HCT116 (cell line): Measurements from ENCODE around the gene CARMIL1. TPM values are rescaled to one million over a fixed set of nuclear protein-coding genes. Genes with fewer than 3 reads are reported as not detected.

Source experiments
- ATAC-seq: fragments of 200-7000 bp; cut with Tn5 transposase; 2 replicates; pipeline ENCODE4 v1.9.1; 2020; ENCODE audit warnings: mild to moderate bottlenecking, moderate library complexity
- BruUV-seq: library from RNA; stranded (reverse); fragments of 400-500 nt; replicated peaks from 2 replicates; lab custom pipeline; 2021; lab: Mats Ljungman, UMichigan
- CTCF ChIA-PET: fragments of 300-600 bp; sonication (Branson Sonifier 250); formaldehyde crosslinking; loops from one replicate; lab custom pipeline; 2021; ENCODE audit warnings: antibody characterized with exemption; lab: Charles Lee
- POLR2A ChIA-PET: fragments of 300-600, 350-600 bp; sonication (Branson Sonifier 250); formaldehyde crosslinking; loops from one replicate; lab custom pipeline; 2021; ENCODE audit warnings: antibody characterized with exemption; lab: Charles Lee
- RAD21 ChIA-PET, 2 experiments: fragments of 300-600 bp; sonication (Branson Sonifier 250); formaldehyde crosslinking; loops; one replicate each; lab custom pipeline; 2023; ENCODE audit warnings: low total read pairs in 2 of 2; ENCODE audit not compliant: uncharacterized antibody in 2 of 2, unreplicated experiment in 2 of 2, low non-redundant PET in 1 of 2; lab: Charles Lee
- DNase-seq: peaks from one replicate; pipeline ENCODE4 v3.0.0-alpha.2; 2010; ENCODE audit warnings: low read depth, low spot score
- H2AFZ ChIP-seq: fragments of 200-600 bp; shearing (Covaris generic), sonication (generic); 2 replicates; pipeline ENCODE4 v1.6.1; 2017; ENCODE audit warnings: low read depth, mixed run types, mixed read lengths, antibody characterized with exemption, low read length; ENCODE audit not compliant: poor library complexity, severe bottlenecking
- H3K27ac ChIP-seq: 2 replicates; pipeline ENCODE4 v1.5.1; 2012; ENCODE audit warnings: low read depth, low read length
- H3K27me3 ChIP-seq: fragments of 200-600 bp; sonication (generic); 2 replicates; pipeline ENCODE4 v1.6.1; 2016; ENCODE audit warnings: mixed run types, low read length, mixed read lengths; ENCODE audit not compliant: insufficient read depth
- H3K36me3 ChIP-seq, 2 experiments: fragments of 200-500 bp in 1 of 2; fragments of 200-600 bp in 1 of 2; sonication (Bioruptor generic) in 1 of 2; sonication (generic) in 1 of 2; 2 replicates each; pipeline versions ENCODE4 v1.5.1 to v1.6.1; 2014 to 2016; ENCODE audit warnings: low read length in 2 of 2, inconsistent platforms in 1 of 2, mixed read lengths in 1 of 2, mixed run types in 1 of 2; ENCODE audit not compliant: insufficient read depth in 2 of 2, control insufficient read depth in 1 of 2
- H3K4me1 ChIP-seq, 2 experiments: fragments of 200-600 bp in 1 of 2; sonication (generic) in 1 of 2; 2 replicates each; pipeline versions ENCODE4 v1.5.1 to v1.6.1; 2012 to 2017; ENCODE audit warnings: low read length in 2 of 2, inconsistent platforms in 1 of 2, mild to moderate bottlenecking in 1 of 2, mixed read lengths in 1 of 2, mixed run types in 1 of 2, moderate library complexity in 1 of 2; ENCODE audit not compliant: insufficient read depth in 2 of 2, control insufficient read depth in 1 of 2
- H3K4me2 ChIP-seq: fragments of 200-600 bp; sonication (generic); 2 replicates; pipeline ENCODE4 v1.6.1; 2017; ENCODE audit warnings: mixed run types, low read length, mixed read lengths
- H3K4me3 ChIP-seq, 2 experiments: fragments of 200-600 bp in 1 of 2; sonication (generic) in 1 of 2; replicated peaks in 1 of 2; 2 replicates each; pipeline ENCODE4 v1.5.1; 2011 to 2016; ENCODE audit warnings: low read length in 2 of 2, control low read depth in 1 of 2, low read depth in 1 of 2, mild to moderate bottlenecking in 1 of 2, mixed read lengths in 1 of 2, mixed run types in 1 of 2
- H3K79me2 ChIP-seq: fragments of 200-600 bp; sonication (generic); 2 replicates; pipeline ENCODE4 v1.6.1; 2017; ENCODE audit warnings: mild to moderate bottlenecking, mixed run types, low read length, moderate library complexity, mixed read lengths; ENCODE audit not compliant: insufficient read depth
- H3K9ac ChIP-seq: fragments of 200-600 bp; sonication (generic); 2 replicates; pipeline ENCODE4 v1.6.1; 2016; ENCODE audit warnings: low read length, mixed read lengths
- H3K9me2 ChIP-seq: fragments of 200-600 bp; sonication (generic), shearing (Covaris generic); 2 replicates; pipeline ENCODE4 v1.6.1; 2017; ENCODE audit warnings: mixed run types, mild to moderate bottlenecking, moderate library complexity; ENCODE audit not compliant: insufficient read depth
- H3K9me3 ChIP-seq, 2 experiments: fragments of 200-500 bp in 1 of 2; fragments of 200-600 bp in 1 of 2; sonication (Bioruptor generic) in 1 of 2; sonication (generic) in 1 of 2; 2 replicates each; pipeline ENCODE4 v1.6.1; 2014 to 2017; ENCODE audit warnings: low read length in 2 of 2, mixed read lengths in 2 of 2, inconsistent platforms in 1 of 2, low read depth in 1 of 2, mild to moderate bottlenecking in 1 of 2, mixed run types in 1 of 2, moderate library complexity in 1 of 2; ENCODE audit not compliant: control insufficient read depth in 1 of 2, insufficient read depth in 1 of 2
- H4K20me1 ChIP-seq: fragments of 200-600 bp; sonication (generic), shearing (Covaris generic); 2 replicates; pipeline ENCODE4 v1.6.1; 2017; ENCODE audit warnings: mixed run types, mild to moderate bottlenecking, moderate library complexity; ENCODE audit not compliant: insufficient read depth
- ATF3 ChIP-seq: IDR thresholded peaks from 2 replicates; pipeline ENCODE4 v1.6.1; 2012
- CBX3 ChIP-seq: IDR thresholded peaks from 2 replicates; pipeline ENCODE4 v1.6.1; 2012; ENCODE audit warnings: low read depth
- CEBPB ChIP-seq: IDR thresholded peaks from 2 replicates; pipeline ENCODE4 v1.6.1; 2012; ENCODE audit warnings: low read depth
- CTCF ChIP-seq, 3 experiments: fragments of 200-600 bp in 1 of 3; sonication (generic) in 1 of 3; IDR thresholded peaks in 2 of 3; conservative IDR thresholded peaks in 1 of 3; 2 replicates each; pipeline ENCODE4 v1.5.1; 2012 to 2017; ENCODE audit warnings: low read depth in 2 of 3, low read length in 2 of 3, antibody characterized with exemption in 1 of 3, borderline replicate concordance in 1 of 3, control low read depth in 1 of 3, mild to moderate bottlenecking in 1 of 3, mixed read lengths in 1 of 3, mixed run types in 1 of 3, moderate library complexity in 1 of 3; ENCODE audit not compliant: insufficient read depth in 1 of 3
- EGR1 ChIP-seq: IDR thresholded peaks from 2 replicates; pipeline ENCODE4 v1.6.1; 2012; ENCODE audit warnings: low read depth
- EZH2 ChIP-seq: fragments of 200-600 bp; sonication (generic); IDR thresholded peaks from 2 replicates; pipeline ENCODE4 v1.6.1; 2017; ENCODE audit warnings: antibody characterized with exemption, mixed run types
- FOSL1 ChIP-seq: IDR thresholded peaks from 2 replicates; pipeline ENCODE4 v1.6.1; 2012; ENCODE audit warnings: low read depth
- JUND ChIP-seq: IDR thresholded peaks from 2 replicates; pipeline ENCODE4 v1.6.1; 2012
- MAX ChIP-seq: IDR thresholded peaks from 2 replicates; pipeline ENCODE4 v1.6.1; 2012
- TCF7L2 ChIP-seq: IDR thresholded peaks from 2 replicates; pipeline ENCODE4 v1.7.0; 2011; ENCODE audit warnings: borderline replicate concordance, inconsistent platforms; ENCODE audit not compliant: insufficient read depth, insufficient read length; ENCODE audit errors: extremely low read depth
- YY1 ChIP-seq: IDR thresholded peaks from 2 replicates; pipeline ENCODE4 v1.6.1; 2011; ENCODE audit warnings: low read length, low read depth, moderate library complexity, mild to moderate bottlenecking; ENCODE audit not compliant: insufficient replicate concordance; ENCODE audit errors: extremely low read depth
- ZBTB33 ChIP-seq: IDR thresholded peaks from 2 replicates; pipeline ENCODE4 v1.6.1; 2011; ENCODE audit warnings: mild to moderate bottlenecking, low read length, moderate library complexity; ENCODE audit not compliant: insufficient replicate concordance; ENCODE audit errors: extremely low read depth
- ZNF274 ChIP-seq: fragments of 200-500 bp; sonication (Bioruptor generic); IDR thresholded peaks from 2 replicates; pipeline ENCODE4 v1.6.1; 2014; ENCODE audit warnings: mild to moderate bottlenecking, low read depth, low read length, inconsistent platforms
- intact Hi-C: fragments of 100-400 bp; cut with micrococcal nuclease; formaldehyde crosslinking; loops from 2 replicates; pipeline ENCODE4 v1.10.0; 2022
- total RNA-seq: library from RNA; stranded (reverse); gene quantifications from one replicate; pipeline ENCODE4 v1.2.1, GENCODE V29; 2021; ENCODE audit not compliant: unreplicated experiment

The CARMIL1 gene
- total RNA-seq, 1 experiment from 2014 or later: 21.7 TPM

DNA sequence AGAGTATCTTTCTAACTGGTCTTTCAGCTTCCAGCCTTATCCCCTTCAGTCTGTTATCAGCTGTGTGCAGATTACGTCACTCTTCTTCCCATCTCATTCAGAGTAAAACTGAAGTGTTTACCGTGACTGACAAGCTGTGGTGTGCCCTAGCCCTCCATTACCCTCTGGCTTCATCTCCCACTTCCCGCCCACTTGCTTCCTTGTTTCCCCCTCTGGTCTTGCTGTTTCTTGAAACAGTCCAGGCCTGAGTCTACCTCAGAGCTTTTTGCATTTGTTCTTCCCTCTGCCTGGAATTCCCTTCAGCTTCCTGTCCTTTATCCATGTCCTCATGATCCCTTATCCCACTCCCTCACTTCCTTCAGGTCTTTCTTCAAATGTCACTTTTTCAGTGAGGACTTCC lies 66.9 kb downstream of the CARMIL1 start:
- H3K9ac ChIP-seq: no peak overlapping the region
- no peaks in the 10 kb centered on the region for H4K20me1 ChIP-seq
- no peaks in the 10 kb centered on the region for H3K9me3 ChIP-seq
- peaks cover 18% of the 10 kb centered on the region; the same call in 1 of the 2 replicates for H3K79me2 ChIP-seq
- no peaks in the 10 kb centered on the region for H3K4me1 ChIP-seq
- no peaks in the 10 kb centered on the region for H3K36me3 ChIP-seq
- no peak overlapping the region for H2AFZ ChIP-seq
- ATAC-seq (no peak), DNase-seq (no peak)
- ChIA-PET CTCF (no interaction called here), POLR2A (no interaction called here), RAD21 (no interaction called here)
- intact Hi-C loops: no loop called here
- H3K9me2 ChIP-seq: no peaks in the 10 kb centered on the region
- no TSS peak for BruUV-seq
- H3K4me3 ChIP-seq: no peak overlapping the region
- H3K4me2 ChIP-seq: no peak overlapping the region
- TF ChIP-seq YY1 (no peak), EGR1 (no peak), MAX (no peak), CBX3 (no peak), ATF3 (no peak), TCF7L2 (no peak), CEBPB (no peak), FOSL1 (no peak), CTCF (IDR thresholded peaks at IDR 0.05 in 2 of 3, conservative IDR thresholded peaks at IDR 0.05 in 1 of 3; ENCODE audit: borderline replicate concordance in 1 of 3, insufficient read depth in 1 of 3, low read depth in 2 of 3, low read length in 2 of 3) (no peak), ZBTB33 (no peak), EZH2 (no peak), ZNF274 (no peak), JUND (no peak)
- no peaks in the 10 kb centered on the region for H3K27me3 ChIP-seq
- H3K27ac ChIP-seq: no peak overlapping the region
